ENCODE measurements around the gene INHBC.
"Not testable (repeated sequence)": the region's sequence is repeated elsewhere in the genome, so short reads cannot be mapped to it uniquely, and the experiment has no call there.

Gene INHBC

DNA sequence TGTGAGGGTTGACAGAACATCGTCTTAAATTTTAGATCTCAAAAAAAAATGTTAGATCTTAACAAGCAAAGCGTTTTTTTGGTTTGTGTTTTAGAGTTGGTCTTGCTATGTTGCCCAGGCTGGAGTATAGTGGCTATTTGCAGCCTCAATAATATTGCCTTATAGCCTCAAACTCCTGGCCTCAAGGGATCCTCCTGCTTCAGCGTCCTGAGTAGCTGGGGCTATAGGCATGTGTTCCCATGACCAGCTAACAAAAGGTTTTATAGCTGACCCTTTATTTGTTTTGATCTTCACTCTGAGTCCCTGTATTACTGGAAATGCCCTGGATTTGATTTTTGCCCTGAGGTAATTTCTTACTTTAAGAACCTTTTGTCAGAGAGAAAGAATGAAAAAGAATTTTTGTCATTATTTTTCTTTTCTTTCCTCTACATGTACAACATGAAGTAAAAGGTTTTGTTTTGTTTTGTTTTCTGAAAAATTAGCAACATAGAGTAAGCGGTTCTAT lies 5.2 kb downstream of the INHBC start:
- no peak overlapping the region for H3K4me3 ChIP-seq (ENCODE audit: low read length)
- no peak for TF ChIP-seq ZNF274 (IDR thresholded peaks at IDR 0.05; ENCODE audit: low read depth, low read length)

- H3K4me3 ChIP-seq (ENCODE audit: low read length): not testable (repeated sequence)
Measured at GRCh38 chr12:57441393-57441792, 6.8 kb downstream of the INHBC start.

DNA sequence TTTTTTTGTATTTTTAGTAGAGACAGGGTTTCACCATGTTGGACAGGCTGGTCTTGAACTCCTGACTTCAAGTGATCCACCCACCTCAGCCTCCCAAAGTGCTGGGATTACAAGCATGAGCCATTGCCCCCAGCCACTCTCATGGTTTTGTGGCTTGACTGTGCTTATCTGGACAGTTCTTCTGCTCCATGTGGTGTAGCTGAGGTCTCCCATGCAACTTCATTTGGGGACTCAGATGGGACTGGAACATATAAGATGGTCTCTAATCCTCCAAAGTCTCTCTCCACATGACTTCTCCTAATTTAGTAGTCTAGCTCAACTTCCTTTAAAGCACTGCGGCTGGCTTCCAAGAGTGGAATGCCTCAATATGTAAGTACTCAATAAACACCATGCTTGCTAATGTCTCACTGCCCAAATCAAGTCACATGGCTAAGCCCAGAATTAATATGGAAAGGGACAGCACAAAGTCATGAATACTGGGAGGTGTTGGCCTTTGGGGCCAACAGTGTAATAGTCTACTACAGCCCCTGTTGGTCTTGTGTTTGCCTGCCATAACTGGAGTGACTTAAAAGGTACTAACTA lies 7.4 kb downstream of the INHBC start:
- TF ChIP-seq ZNF274 (IDR thresholded peaks at IDR 0.05; ENCODE audit: low read depth, low read length): no peak
- no peak overlapping the region for H3K4me3 ChIP-seq (ENCODE audit: low read length)

DNA sequence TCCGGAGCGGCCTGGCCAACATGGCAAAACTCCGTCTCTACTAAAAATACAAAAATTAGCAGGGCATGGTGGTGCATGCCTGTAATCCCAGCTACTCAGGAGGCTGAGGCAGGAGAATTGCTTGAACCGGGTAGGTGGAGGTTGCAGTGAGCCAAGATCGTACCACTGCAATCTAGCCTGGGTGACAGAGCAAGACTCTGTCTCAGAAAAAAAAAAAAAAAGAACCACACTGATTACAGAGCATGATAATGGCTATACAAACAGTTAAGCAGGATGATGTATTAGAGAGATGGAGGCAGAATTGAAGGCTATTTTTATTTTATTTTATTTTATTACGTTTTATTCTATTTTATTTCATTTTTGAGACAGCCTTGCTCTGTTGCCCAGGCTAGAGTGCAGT lies 9.8 kb downstream of the INHBC start:
- not testable (repeated sequence) for H3K4me3 ChIP-seq (ENCODE audit: low read length)

DNA sequence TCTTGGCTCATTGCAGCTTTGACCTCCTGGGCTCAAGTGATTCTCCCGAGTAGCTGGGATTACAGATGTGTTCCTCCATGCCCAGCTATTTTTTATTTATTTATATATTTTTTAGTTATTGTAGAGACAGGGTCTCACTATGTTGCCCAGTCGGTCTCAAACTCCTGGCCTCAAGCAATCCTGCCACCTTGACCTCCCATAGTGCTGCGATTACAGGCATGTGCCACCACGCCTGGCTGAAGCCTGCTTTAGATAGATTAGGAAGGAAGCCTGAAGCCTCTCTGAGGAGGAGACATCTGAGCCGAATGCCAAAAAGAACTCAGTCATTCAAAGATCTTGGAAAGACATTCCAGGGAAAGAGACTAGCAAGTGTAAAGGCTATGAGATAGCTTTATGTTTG lies 10.2 kb downstream of the INHBC start:
- TF ChIP-seq ZNF274 (IDR thresholded peaks at IDR 0.05; ENCODE audit: low read depth, low read length): no peak

DNA sequence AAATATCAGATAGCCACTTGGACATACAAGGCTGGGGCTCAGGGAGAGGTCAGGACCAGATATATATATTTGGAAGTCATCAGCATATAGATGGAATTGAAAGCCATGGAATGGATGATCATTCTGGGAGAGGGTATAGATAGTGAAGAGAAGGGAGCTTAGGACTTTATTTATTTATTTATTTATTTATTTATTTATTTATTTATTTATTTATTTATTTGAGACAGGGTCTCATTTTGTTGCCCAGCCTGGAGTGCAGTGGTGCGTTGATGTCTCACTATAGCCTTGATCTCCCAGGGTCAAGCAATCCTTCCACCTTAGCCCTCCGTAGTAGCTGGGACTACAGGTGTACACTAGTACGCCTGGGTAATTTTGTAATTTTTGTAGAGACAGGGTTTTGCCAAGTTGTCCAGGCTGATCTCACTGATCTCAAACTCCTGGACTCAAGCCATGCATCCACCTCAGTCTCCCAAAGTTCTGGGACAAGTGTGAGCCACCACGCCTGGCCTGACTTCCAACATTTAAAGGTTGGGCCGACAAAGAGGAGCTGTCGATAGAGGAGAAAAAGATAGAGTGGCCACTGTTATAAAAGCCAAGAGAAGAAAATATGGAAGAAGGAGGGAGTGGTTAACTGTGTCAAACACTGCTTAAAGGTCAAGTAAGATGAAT lies 11.8 kb downstream of the INHBC start:
- no peak overlapping the region for H3K4me3 ChIP-seq (ENCODE audit: low read length)
- no peak for TF ChIP-seq ZNF274 (IDR thresholded peaks at IDR 0.05; ENCODE audit: low read depth, low read length)

More for the DNA sequence above, 10.2 kb downstream of the INHBC start:
- no peak overlapping the region for H3K4me3 ChIP-seq (ENCODE audit: low read length)

DNA sequence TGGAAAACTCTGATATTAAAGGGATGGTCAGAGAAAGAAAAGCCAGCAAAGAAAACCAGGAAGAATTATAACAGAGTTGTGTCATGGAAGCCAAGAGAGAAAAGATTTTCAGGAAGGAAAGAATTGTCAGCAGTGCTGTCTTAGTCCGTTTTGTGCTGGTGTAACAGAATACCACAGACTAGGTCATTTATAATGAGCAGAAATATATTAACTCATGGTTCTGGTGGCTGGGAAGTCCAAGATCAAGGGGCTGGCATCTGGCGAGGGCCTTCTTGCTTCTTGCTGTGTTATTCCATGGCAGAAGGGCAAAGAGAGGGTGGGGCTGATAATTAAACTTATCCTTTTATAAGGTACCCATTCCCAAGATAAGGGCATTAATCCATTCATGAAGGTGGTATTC lies 14.1 kb downstream of the INHBC start:
- no peak for TF ChIP-seq ZNF274 (IDR thresholded peaks at IDR 0.05; ENCODE audit: low read depth, low read length)
- H3K4me3 ChIP-seq (ENCODE audit: low read length): no peak overlapping the region

DNA sequence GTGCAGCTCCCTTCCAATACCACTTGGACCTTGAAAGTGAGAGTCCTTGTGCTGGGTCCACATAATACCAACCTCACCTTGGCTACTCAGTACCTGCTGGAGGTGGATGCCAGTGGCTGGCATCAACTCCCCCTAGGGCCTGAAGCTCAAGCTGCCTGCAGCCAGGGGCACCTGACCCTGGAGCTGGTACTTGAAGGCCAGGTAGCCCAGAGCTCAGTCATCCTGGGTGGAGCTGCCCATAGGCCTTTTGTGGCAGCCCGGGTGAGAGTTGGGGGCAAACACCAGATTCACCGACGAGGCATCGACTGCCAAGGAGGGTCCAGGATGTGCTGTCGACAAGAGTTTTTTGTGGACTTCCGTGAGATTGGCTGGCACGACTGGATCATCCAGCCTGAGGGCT lies 14.8 kb downstream of the INHBC start:
- H3K4me3 ChIP-seq (ENCODE audit: low read length): no peak overlapping the region
- TF ChIP-seq ZNF274 (IDR thresholded peaks at IDR 0.05; ENCODE audit: low read depth, low read length): no peak

DNA sequence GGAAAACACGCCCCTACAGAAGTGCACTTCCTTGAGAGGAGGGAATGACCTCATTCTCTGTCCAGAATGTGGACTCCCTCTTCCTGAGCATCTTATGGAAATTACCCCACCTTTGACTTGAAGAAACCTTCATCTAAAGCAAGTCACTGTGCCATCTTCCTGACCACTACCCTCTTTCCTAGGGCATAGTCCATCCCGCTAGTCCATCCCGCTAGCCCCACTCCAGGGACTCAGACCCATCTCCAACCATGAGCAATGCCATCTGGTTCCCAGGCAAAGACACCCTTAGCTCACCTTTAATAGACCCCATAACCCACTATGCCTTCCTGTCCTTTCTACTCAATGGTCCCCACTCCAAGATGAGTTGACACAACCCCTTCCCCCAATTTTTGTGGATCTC lies 15.5 kb downstream of the INHBC start:
- H3K4me3 ChIP-seq (ENCODE audit: low read length): no peak overlapping the region
- TF ChIP-seq ZNF274 (IDR thresholded peaks at IDR 0.05; ENCODE audit: low read depth, low read length): no peak

GRCh38 chr12:57451233-57451778 lies 16.7 kb downstream of the INHBC start:
- H3K4me3 ChIP-seq (ENCODE audit: low read length): no peak overlapping the region

DNA sequence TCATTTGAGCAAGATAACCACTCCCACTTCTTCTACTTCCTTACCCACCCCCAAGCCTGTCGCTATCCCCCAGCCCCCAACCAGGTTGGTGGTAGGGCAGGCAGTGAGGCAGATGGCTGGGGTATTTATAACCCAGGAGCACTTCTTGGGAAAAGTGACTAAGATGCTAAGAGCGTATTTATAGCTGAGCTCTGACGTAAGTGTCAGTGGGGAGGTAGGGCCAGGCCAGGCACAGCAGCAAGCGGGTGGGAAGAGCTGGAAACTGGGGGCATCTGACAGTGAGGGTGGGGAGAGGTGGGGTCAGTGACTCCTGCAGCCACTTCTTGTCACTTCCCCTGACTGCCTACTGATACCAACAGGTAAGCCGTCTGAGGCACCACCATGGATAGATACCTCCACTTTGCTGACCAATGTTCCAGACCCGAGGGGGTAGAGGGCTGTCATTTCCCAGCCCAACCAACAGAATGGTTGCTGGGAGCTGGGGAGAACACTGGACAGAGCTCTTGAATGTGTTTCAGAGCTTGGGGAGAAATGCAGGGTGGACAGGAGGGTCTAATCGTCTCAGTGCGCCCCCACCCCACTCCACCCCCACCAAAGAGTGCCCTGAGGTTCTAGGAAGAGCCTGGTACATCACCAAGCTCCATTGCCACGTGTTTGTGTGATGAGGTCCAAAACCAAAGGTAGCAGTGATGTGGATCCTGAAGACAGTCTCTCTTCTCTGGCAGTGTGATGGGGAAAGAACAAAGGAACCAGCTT lies 17.8 kb downstream of the INHBC start:
- TF ChIP-seq ZNF274 (IDR thresholded peaks at IDR 0.05; ENCODE audit: low read depth, low read length): no peak
- no peak overlapping the region for H3K4me3 ChIP-seq (ENCODE audit: low read length)

More at GRCh38 chr12:57451233-57451778, 16.7 kb downstream of the INHBC start:
- no peak for TF ChIP-seq ZNF274 (IDR thresholded peaks at IDR 0.05; ENCODE audit: low read depth, low read length)

DNA sequence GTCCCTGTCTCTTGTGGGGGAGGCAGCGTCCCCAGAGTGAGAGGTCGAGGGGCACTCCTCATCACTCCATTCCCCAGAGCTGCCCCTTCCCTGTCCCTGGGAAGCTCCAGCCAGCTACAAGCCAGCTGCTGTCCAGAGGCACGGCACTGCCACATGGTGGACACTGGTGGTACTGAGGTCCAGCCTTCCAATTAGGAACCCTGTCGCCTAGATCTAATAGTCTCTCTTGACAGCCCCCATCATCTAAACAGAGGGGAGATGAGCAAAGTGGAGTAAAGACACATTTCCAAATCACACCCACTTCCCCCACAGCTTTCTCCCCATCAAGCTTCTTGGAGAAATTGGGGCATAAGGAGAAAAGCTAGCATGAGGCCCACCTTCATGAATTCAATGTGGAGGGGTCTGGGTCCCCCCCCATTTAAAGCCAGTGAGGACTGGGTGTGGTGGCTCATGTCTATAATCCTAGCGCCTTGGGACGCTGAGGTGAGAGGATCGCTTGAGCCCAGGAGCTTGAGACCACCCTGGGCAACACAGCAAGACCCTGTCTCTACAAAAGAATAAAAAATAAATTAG lies 18.4 kb downstream of the INHBC start:
- no peak for TF ChIP-seq ZNF274 (IDR thresholded peaks at IDR 0.05; ENCODE audit: low read depth, low read length)
- no peak overlapping the region for H3K4me3 ChIP-seq (ENCODE audit: low read length)

DNA sequence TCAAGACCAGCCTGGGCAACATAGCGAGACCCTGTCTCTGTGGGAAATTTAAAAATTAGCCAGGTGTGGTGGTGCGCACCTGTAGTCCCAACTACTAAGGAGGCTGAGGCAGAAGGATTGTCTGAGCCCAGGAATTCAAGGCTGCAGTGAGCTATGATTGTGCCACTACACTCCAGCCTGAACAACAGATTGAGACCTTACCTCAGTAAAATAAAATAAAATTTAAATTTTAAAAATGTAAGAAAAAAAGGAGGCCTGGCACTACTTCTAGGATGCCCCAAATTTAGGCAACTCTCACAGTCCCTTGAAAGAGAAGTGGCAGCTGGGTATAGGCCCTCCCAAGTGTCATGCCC lies 19.6 kb downstream of the INHBC start:
- H3K4me3 ChIP-seq (ENCODE audit: low read length): no peak overlapping the region
- TF ChIP-seq ZNF274 (IDR thresholded peaks at IDR 0.05; ENCODE audit: low read depth, low read length): no peak

GRCh38 chr12:57454566-57455373 lies 20.2 kb downstream of the INHBC start, which contains the start of gene INHBE:
Gene INHBE (plus strand): TSS chr12:57455307. CDS start chr12:57455537, 230 bp downstream.
- TF ChIP-seq ZNF274 (IDR thresholded peaks at IDR 0.05; ENCODE audit: low read depth, low read length): no peak
- H3K4me3 ChIP-seq (ENCODE audit: low read length): no peak within 1 kb of the TSS

Data from GM08714 (cell line).